Measurements from ENCODE around the gene ZBTB8B. TPM values are rescaled to one million over a fixed set of nuclear protein-coding genes. Genes with fewer than 3 reads are reported as not detected.
"Not testable (repeated sequence)": the region's sequence is repeated elsewhere in the genome, so short reads cannot be mapped to it uniquely, and the experiment has no call there.

Gene ZBTB8B
- polyA plus RNA-seq, 1 of the 3 experiments (the other 2 are of a cell fraction), result 0.08 TPM

- TF ChIP-seq NRF1 (IDR thresholded peaks at IDR 0.05; ENCODE audit: low read depth, low read length) (no peak), CHD2 (IDR thresholded peaks at IDR 0.05; ENCODE audit: low read length, partially characterized antibody) (no peak), TEAD4 (IDR thresholded peaks at IDR 0.05; ENCODE audit: borderline replicate concordance, insufficient read depth) (no peak), SIN3A (IDR thresholded peaks at IDR 0.05; ENCODE audit: borderline replicate concordance, low read depth, low read length) (no peak)
Measured at GRCh38 chr1:32454726-32455125, 10.1 kb upstream of the ZBTB8B start (continued).

GRCh38 chr1:32455958-32456357 lies 8.9 kb upstream of the ZBTB8B start:
- H3K9ac ChIP-seq, result no peak overlapping the region
- no peaks in the 10 kb centered on the region; a peak in 1 of 4 replicates for H3K4me1 ChIP-seq (ENCODE audit: control insufficient read depth in 1 of 2, insufficient read depth in 2 of 2, low read depth in 1 of 2, low read length in 1 of 2)
- no peak for DNase-seq
- H3K9me3 ChIP-seq, result no peaks in the 10 kb centered on the region
- CTCF ChIA-PET, result no interaction called here
- H3K36me3 ChIP-seq (replicated peaks in 1 of 2; ENCODE audit: control insufficient read depth in 1 of 2, insufficient read depth in 2 of 2, low read length in 1 of 2), result no peaks in the 10 kb centered on the region
- 44% methylated on average over 2 of the region's 2 CpGs for WGBS (ENCODE audit: low lambda C conversion rate)
- H4K20me1 ChIP-seq (ENCODE audit: insufficient read depth), result no peaks in the 10 kb centered on the region
- H3K27me3 ChIP-seq (ENCODE audit: insufficient read depth), result no peaks in the 10 kb centered on the region; the same call in 1 of the 2 replicates
- no peak overlapping the region for H3K4me3 ChIP-seq (ENCODE audit: low read depth in 2 of 2, low read length in 1 of 2)
- H3K4me2 ChIP-seq, result no peak overlapping the region
- no peaks in the 10 kb centered on the region for H3K9me2 ChIP-seq
- H3K27ac ChIP-seq (ENCODE audit: low read depth in 2 of 2, low read length in 1 of 2), result no peak overlapping the region
- no peak overlapping the region for H2AFZ ChIP-seq (ENCODE audit: low read depth)
- POLR2A ChIA-PET, result no interaction called here
- H3F3A ChIP-seq (replicated peaks; ENCODE audit: insufficient read depth), result no peaks in the 10 kb centered on the region
- no peak for TF ChIP-seq ELF1 (IDR thresholded peaks at IDR 0.05)
- H3K79me2 ChIP-seq (ENCODE audit: insufficient read depth), result no peaks in the 10 kb centered on the region

- H3K27me3 ChIP-seq (ENCODE audit: insufficient read depth); H2AFZ ChIP-seq (ENCODE audit: low read depth); H3K4me1 ChIP-seq (ENCODE audit: control insufficient read depth in 1 of 2, insufficient read depth in 2 of 2, low read depth in 1 of 2, low read length in 1 of 2); H3K9ac ChIP-seq; H3K9me2 ChIP-seq; H3K4me3 ChIP-seq (ENCODE audit: low read depth in 2 of 2, low read length in 1 of 2); H3K79me2 ChIP-seq (ENCODE audit: insufficient read depth); POLR2A ChIA-PET; H3K27ac ChIP-seq (ENCODE audit: low read depth in 2 of 2, low read length in 1 of 2); H4K20me1 ChIP-seq (ENCODE audit: insufficient read depth); H3K36me3 ChIP-seq (replicated peaks in 1 of 2; ENCODE audit: control insufficient read depth in 1 of 2, insufficient read depth in 2 of 2, low read length in 1 of 2); H3F3A ChIP-seq (replicated peaks; ENCODE audit: insufficient read depth); H3K4me2 ChIP-seq; H3K9me3 ChIP-seq; DNase-seq: not testable (repeated sequence)
- WGBS (ENCODE audit: low lambda C conversion rate), result 23% methylated on average over 3 of the region's 5 CpGs
- CTCF ChIA-PET, result interaction anchor here (1.1 kb wide), 1 partner anchor 58 kb away, joined by 3 read pairs; no protein-coding TSS in a partner anchor
Measured at GRCh38 chr1:32458798-32459197, 6.1 kb upstream of the ZBTB8B start.

- H4K20me1 ChIP-seq (ENCODE audit: insufficient read depth); H3K79me2 ChIP-seq (ENCODE audit: insufficient read depth); H3K9ac ChIP-seq; H3K9me3 ChIP-seq; DNase-seq; POLR2A ChIA-PET; H2AFZ ChIP-seq (ENCODE audit: low read depth); H3K4me1 ChIP-seq (ENCODE audit: control insufficient read depth in 1 of 2, insufficient read depth in 2 of 2, low read depth in 1 of 2, low read length in 1 of 2); H3F3A ChIP-seq (replicated peaks; ENCODE audit: insufficient read depth); H3K27ac ChIP-seq (ENCODE audit: low read depth in 2 of 2, low read length in 1 of 2); H3K4me3 ChIP-seq (ENCODE audit: low read depth in 2 of 2, low read length in 1 of 2); H3K36me3 ChIP-seq (replicated peaks in 1 of 2; ENCODE audit: control insufficient read depth in 1 of 2, insufficient read depth in 2 of 2, low read length in 1 of 2); H3K9me2 ChIP-seq; H3K4me2 ChIP-seq; H3K27me3 ChIP-seq (ENCODE audit: insufficient read depth): not testable (repeated sequence)
- CTCF ChIA-PET, result interaction anchor here (1.1 to 2.1 kb wide), 3 partner anchors 14 to 62 kb away, joined by 3 to 12 read pairs (median 9); no protein-coding TSS in a partner anchor
- 78% methylated on average over 2 of the region's 2 CpGs for WGBS (ENCODE audit: low lambda C conversion rate)
Measured at GRCh38 chr1:32462977-32463376, 1.9 kb upstream of the ZBTB8B start.
